ENCODE data around the gene KRTAP21-3. TPM values are rescaled to one million over a fixed set of nuclear protein-coding genes. Genes with fewer than 3 reads are reported as not detected.

Gene KRTAP21-3
- total RNA-seq, 2 donors from 2014 or later, result not detected

- Mint-ChIP-seq H3K4me1 (ENCODE audit: low read depth in 2 of 2) (no peaks in the 10 kb centered on the region), H3K4me3 (no peak overlapping the region), H3K36me3 (no peaks in the 10 kb centered on the region), H3K27me3 (no peaks in the 10 kb centered on the region), H3K9me3 (peaks cover 20% of the 10 kb centered on the region), H3K27ac (no peak overlapping the region)
- DNase-seq (ENCODE audit: low spot score) (no peak), ATAC-seq (no peak)
Observed at GRCh38 chr21:30695956-30696355, 22.6 kb downstream of the KRTAP21-3 start.

GRCh38 chr21:30689822-30690221 lies 28.8 kb downstream of the KRTAP21-3 start:
- H3K4me1 Mint-ChIP-seq (ENCODE audit: low read depth in 2 of 2), result no peaks in the 10 kb centered on the region
- H3K9me3 Mint-ChIP-seq, result peaks cover 5% of the 10 kb centered on the region
- no peak for ATAC-seq
- H3K27ac Mint-ChIP-seq, result no peak overlapping the region
- no peaks in the 10 kb centered on the region for H3K36me3 Mint-ChIP-seq
- no peaks in the 10 kb centered on the region for H3K27me3 Mint-ChIP-seq
- H3K4me3 Mint-ChIP-seq, result no peak overlapping the region
- no peak for DNase-seq (ENCODE audit: low spot score)

- no peaks in the 10 kb centered on the region for H3K36me3 Mint-ChIP-seq
- DNase-seq (ENCODE audit: low spot score), result no peak
- H3K27ac Mint-ChIP-seq, result no peak overlapping the region
- no peaks in the 10 kb centered on the region for H3K27me3 Mint-ChIP-seq
- ATAC-seq, result no peak
- no peak overlapping the region for H3K4me3 Mint-ChIP-seq
- H3K4me1 Mint-ChIP-seq (ENCODE audit: low read depth in 2 of 2), result no peaks in the 10 kb centered on the region
- peaks cover 7% of the 10 kb centered on the region for H3K9me3 Mint-ChIP-seq
Observed at GRCh38 chr21:30684506-30684905, 34.1 kb downstream of the KRTAP21-3 start.

- H3K27ac Mint-ChIP-seq, result no peak overlapping the region
- no peaks in the 10 kb centered on the region for H3K27me3 Mint-ChIP-seq
- ATAC-seq (no peak), DNase-seq (ENCODE audit: low spot score) (no peak)
- H3K36me3 Mint-ChIP-seq, result no peaks in the 10 kb centered on the region
- H3K9me3 Mint-ChIP-seq, result peaks cover 7% of the 10 kb centered on the region
- H3K4me1 Mint-ChIP-seq (ENCODE audit: low read depth in 2 of 2), result no peaks in the 10 kb centered on the region
- H3K4me3 Mint-ChIP-seq, result no peak overlapping the region
Observed at GRCh38 chr21:30680586-30680985, 38.0 kb downstream of the KRTAP21-3 start.

- Mint-ChIP-seq H3K36me3 (no peaks in the 10 kb centered on the region), H3K4me1 (ENCODE audit: low read depth in 2 of 2) (no peaks in the 10 kb centered on the region), H3K4me3 (no peak overlapping the region), H3K9me3 (peaks cover 9% of the 10 kb centered on the region), H3K27ac (no peak overlapping the region), H3K27me3 (no peaks in the 10 kb centered on the region)
- ATAC-seq (no peak), DNase-seq (ENCODE audit: low spot score) (no peak)
Observed at GRCh38 chr21:30676737-30677136, 41.8 kb downstream of the KRTAP21-3 start.

- ATAC-seq (no peak), DNase-seq (ENCODE audit: low spot score) (no peak)
- Mint-ChIP-seq H3K27ac (no peak overlapping the region), H3K4me1 (ENCODE audit: low read depth in 2 of 2) (no peaks in the 10 kb centered on the region), H3K36me3 (peaks cover 6% of the 10 kb centered on the region), H3K27me3 (no peaks in the 10 kb centered on the region), H3K9me3 (peaks cover 15% of the 10 kb centered on the region), H3K4me3 (no peak overlapping the region)
Observed at GRCh38 chr21:30674312-30674711, 44.3 kb downstream of the KRTAP21-3 start.

GRCh38 chr21:30672985-30673650 lies 45.5 kb downstream of the KRTAP21-3 start:
- Mint-ChIP-seq H3K4me3 (no peak overlapping the region), H3K27me3 (no peaks in the 10 kb centered on the region), H3K27ac (no peak overlapping the region), H3K4me1 (ENCODE audit: low read depth in 2 of 2) (no peaks in the 10 kb centered on the region), H3K9me3 (peaks cover 18% of the 10 kb centered on the region), H3K36me3 (peaks cover 6% of the 10 kb centered on the region)
- ATAC-seq, result no peak
- DNase-seq (ENCODE audit: low spot score), result no peak

GRCh38 chr21:30668776-30669175 lies 49.8 kb downstream of the KRTAP21-3 start:
- Mint-ChIP-seq H3K9me3 (peaks cover 18% of the 10 kb centered on the region), H3K4me1 (ENCODE audit: low read depth in 2 of 2) (no peaks in the 10 kb centered on the region), H3K27me3 (no peaks in the 10 kb centered on the region), H3K4me3 (no peak overlapping the region), H3K27ac (no peak overlapping the region), H3K36me3 (peaks cover 6% of the 10 kb centered on the region)
- no peak for DNase-seq (ENCODE audit: low spot score)
- no peak for ATAC-seq

Other genes starting within 250 kb of the KRTAP21-3 start
- gene KRTAP19-1, start 238.4 kb downstream of the KRTAP21-3 start, total RNA-seq, result not detected
- gene KRTAP19-2, start 231.3 kb downstream of the KRTAP21-3 start, total RNA-seq, result not detected
- gene KRTAP19-3, start 226.8 kb downstream of the KRTAP21-3 start, total RNA-seq, result not detected
- gene KRTAP19-4, start 221.6 kb downstream of the KRTAP21-3 start, total RNA-seq, result not detected
- not detected for gene KRTAP19-5, start 216.6 kb downstream of the KRTAP21-3 start, total RNA-seq
- gene KRTAP19-6, start 176.9 kb downstream of the KRTAP21-3 start, total RNA-seq, result not detected
- gene KRTAP19-7, start 157.5 kb downstream of the KRTAP21-3 start, total RNA-seq, result not detected
- not detected for gene KRTAP22-2, start 128.4 kb downstream of the KRTAP21-3 start, total RNA-seq
- not detected for gene KRTAP6-3, start 126.3 kb downstream of the KRTAP21-3 start, total RNA-seq
- not detected for gene KRTAP6-2, start 119.9 kb downstream of the KRTAP21-3 start, total RNA-seq
- gene KRTAP22-1, start 117.7 kb downstream of the KRTAP21-3 start, total RNA-seq, result not detected
- gene KRTAP6-1, start 104.8 kb downstream of the KRTAP21-3 start, total RNA-seq, result not detected
- not detected for gene KRTAP20-1, start 102.4 kb downstream of the KRTAP21-3 start, total RNA-seq
- gene KRTAP20-4, start 98.2 kb downstream of the KRTAP21-3 start, total RNA-seq, result not detected
- gene KRTAP20-2, start 83.6 kb downstream of the KRTAP21-3 start, total RNA-seq, result not detected
- gene KRTAP20-3, start 75.9 kb downstream of the KRTAP21-3 start, total RNA-seq, result not detected
- not detected for gene KRTAP21-2, start 28.5 kb upstream of the KRTAP21-3 start, total RNA-seq
- not detected for gene KRTAP21-1, start 36.7 kb upstream of the KRTAP21-3 start, total RNA-seq
- gene KRTAP8-1, start 94.5 kb upstream of the KRTAP21-3 start, total RNA-seq, result not detected
- not detected for gene KRTAP7-1, start 111.0 kb upstream of the KRTAP21-3 start, total RNA-seq
- not detected for gene KRTAP11-1, start 162.8 kb upstream of the KRTAP21-3 start, total RNA-seq